Stomach (tissue), 9 donors: ENCODE measurements around the gene SPTBN5. TPM values are rescaled to one million over a fixed set of nuclear protein-coding genes. Genes with fewer than 3 reads are reported as not detected.

Source experiments
- DNase-seq, 2 donors: peaks; one replicate each; pipeline versions ENCODE4 v3.0.0 to v3.0.0-alpha.2; 2013 to 2019
- H3K27ac ChIP-seq, 5 donors: fragments of 200-600 bp in 4 of 5; sonication (generic) in 4 of 5; one replicate each; pipeline ENCODE4 v1.5.1; 2013 to 2019; ENCODE audit warnings: mild to moderate bottlenecking in 1 of 5, moderate library complexity in 1 of 5
- H3K27me3 ChIP-seq, 3 donors: fragments of 200-600 bp; sonication (generic); one replicate each; pipeline ENCODE4 v1.5.1; 2017 to 2019; ENCODE audit warnings: mixed run types in 1 of 3
- H3K36me3 ChIP-seq, 4 donors: fragments of 200-600 bp; sonication (generic); 1 replicate in 3 of 4; 2 replicates in 1 of 4; pipeline ENCODE4 v1.5.1; 2016 to 2019
- H3K4me1 ChIP-seq, 4 donors: fragments of 200-600 bp; sonication (generic); one replicate each; pipeline ENCODE4 v1.5.1; 2016 to 2019
- H3K4me3 ChIP-seq, 4 donors: fragments of 200-600 bp; sonication (generic) in 3 of 4; one replicate each; pipeline ENCODE4 v1.5.1; 2016 to 2019; ENCODE audit warnings: mild to moderate bottlenecking in 1 of 4
- H3K9me3 ChIP-seq, 4 donors: fragments of 200-600 bp; sonication (generic); one replicate each; pipeline ENCODE4 v1.5.1; 2016 to 2019
- EP300 ChIP-seq: sonication (generic); formaldehyde crosslinking; IDR thresholded peaks from one replicate; pipeline ENCODE4 v1.6.1; 2017; ENCODE audit warnings: antibody characterized with exemption
- POLR2A ChIP-seq, 4 donors: fragments of 450-650 bp; IDR thresholded peaks; one replicate each; pipeline ENCODE4 v1.6.1; 2016; ENCODE audit warnings: antibody characterized with exemption in 4 of 4, control low read depth in 2 of 4, mild to moderate bottlenecking in 1 of 4, moderate library complexity in 1 of 4
- POLR2AphosphoS5 ChIP-seq, 3 donors: sonication (generic); formaldehyde crosslinking; IDR thresholded peaks; one replicate each; pipeline ENCODE4 v1.6.1; 2016; ENCODE audit warnings: antibody characterized with exemption in 3 of 3
- WGBS, 5 donors: extraction: QIAGEN DNeasy Blood & Tissue Kit in 3 of 5; methylation state at CpG; one replicate each; pipeline versions ENCODE4 v1.1.5 to v1.1.7; 2013 to 2018; 5-methylcytosine and 5-hydroxymethylcytosine counted together
- intact Hi-C: fragments of 100-400 bp; cut with DNase I; formaldehyde crosslinking; loops from one replicate; pipeline ENCODE4 v1.15.1; 2023; ENCODE audit warnings: low total_unique reads
- polyA plus RNA-seq, 3 donors: library from polyadenylated mRNA; stranded (reverse); fragments of 200-250 nt; gene quantifications; one replicate each; pipeline ENCODE4 v1.2.3, GENCODE V29; 2013
- total RNA-seq, 5 donors: library from RNA; depleted of rRNA; stranded (reverse); fragments of >200 nt; gene quantifications; one replicate each; pipeline versions ENCODE4 v1.1.0 to v1.2.3, GENCODE V29; 2014 to 2016
- TF ChIP-seq, protein P1 (sequence below), 7 experiments: fragments of 450-650 bp in 4 of 7; fragments of 200-600 bp in 3 of 7; sonication (generic) in 3 of 7; IDR thresholded peaks; one replicate each; pipeline ENCODE4 v1.5.1; 2016 to 2019; ENCODE audit warnings: antibody characterized with exemption in 7 of 7, control low read depth in 2 of 7, mild to moderate bottlenecking in 1 of 7
- donor health status: healthy with polysubstance abuse.
- donor health status: Bipolar disorder and iron deficiency.
- donor health status: healthy.

The SPTBN5 gene
- total and polyA plus RNA-seq, 8 donors = 0.29 to 4.9 (median 2.6) TPM; not detected in 1

DNA sequence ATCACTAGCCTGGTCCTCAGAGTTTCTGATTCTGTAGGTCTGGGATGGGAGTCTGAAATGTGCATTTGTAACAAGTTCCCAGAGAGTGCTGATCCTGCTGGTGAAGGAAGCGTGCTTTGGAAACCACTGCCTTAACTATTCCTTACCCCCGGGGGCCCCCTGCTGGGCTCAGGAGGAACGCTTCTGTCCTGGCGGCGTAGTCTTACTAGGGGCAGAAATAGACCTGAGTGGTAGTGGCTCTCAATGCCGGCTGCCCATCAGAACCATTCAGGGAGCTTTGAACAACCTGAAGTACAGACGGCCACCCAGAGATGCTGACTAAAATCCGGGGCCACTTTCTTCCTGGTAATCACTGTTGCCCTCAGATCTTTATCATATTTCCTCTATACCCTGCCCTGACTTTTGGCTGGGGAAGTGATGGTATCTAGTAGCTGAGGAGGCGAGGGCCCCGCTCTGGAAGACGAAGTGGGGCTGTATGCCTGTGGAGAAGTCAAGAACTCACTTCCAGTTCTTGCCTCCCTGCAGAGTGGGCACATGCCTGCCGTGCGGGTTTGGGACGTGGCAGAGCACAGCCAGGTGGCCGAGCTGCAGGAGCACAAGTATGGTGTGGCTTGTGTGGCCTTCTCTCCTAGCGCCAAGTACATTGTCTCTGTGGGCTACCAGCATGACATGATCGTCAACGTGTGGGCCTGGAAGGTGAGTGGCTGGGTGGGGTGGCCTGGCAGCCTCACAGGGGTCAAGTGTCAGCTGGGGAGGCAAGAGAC, 82.2 kb downstream of the SPTBN5 start:
- peaks cover 31 to 60% (median 51%) of the 10 kb centered on the region in 4 donors for H3K36me3 ChIP-seq
- H3K27me3 ChIP-seq = no peaks in the 10 kb centered on the region
- 45 to 50% (median 47%) methylated on average over 15 to 18 of the region's 18 CpGs for WGBS, 5 donors
- H3K4me1 ChIP-seq = peaks cover 2 to 18% (median 6%) of the 10 kb centered on the region in 4 donors
- intact Hi-C loops = loop anchor here (5.0 kb wide), 1 partner anchor 39 kb away; the partner anchor contains the start of gene MAPKBP1
- H3K9me3 ChIP-seq = no peaks in the 10 kb centered on the region
- H3K27ac ChIP-seq = no peak overlapping the region
- DNase-seq = peak; percentile 89 to 94
- H3K4me3 ChIP-seq = no peak overlapping the region
- TF ChIP-seq POLR2A (IDR thresholded peaks at IDR 0.05) (no peak), EP300 (no peak), POLR2AphosphoS5 (IDR thresholded peaks at IDR 0.05) (peak in 1 of 3 donors; percentile 62)
- TF ChIP-seq, protein P1, sequence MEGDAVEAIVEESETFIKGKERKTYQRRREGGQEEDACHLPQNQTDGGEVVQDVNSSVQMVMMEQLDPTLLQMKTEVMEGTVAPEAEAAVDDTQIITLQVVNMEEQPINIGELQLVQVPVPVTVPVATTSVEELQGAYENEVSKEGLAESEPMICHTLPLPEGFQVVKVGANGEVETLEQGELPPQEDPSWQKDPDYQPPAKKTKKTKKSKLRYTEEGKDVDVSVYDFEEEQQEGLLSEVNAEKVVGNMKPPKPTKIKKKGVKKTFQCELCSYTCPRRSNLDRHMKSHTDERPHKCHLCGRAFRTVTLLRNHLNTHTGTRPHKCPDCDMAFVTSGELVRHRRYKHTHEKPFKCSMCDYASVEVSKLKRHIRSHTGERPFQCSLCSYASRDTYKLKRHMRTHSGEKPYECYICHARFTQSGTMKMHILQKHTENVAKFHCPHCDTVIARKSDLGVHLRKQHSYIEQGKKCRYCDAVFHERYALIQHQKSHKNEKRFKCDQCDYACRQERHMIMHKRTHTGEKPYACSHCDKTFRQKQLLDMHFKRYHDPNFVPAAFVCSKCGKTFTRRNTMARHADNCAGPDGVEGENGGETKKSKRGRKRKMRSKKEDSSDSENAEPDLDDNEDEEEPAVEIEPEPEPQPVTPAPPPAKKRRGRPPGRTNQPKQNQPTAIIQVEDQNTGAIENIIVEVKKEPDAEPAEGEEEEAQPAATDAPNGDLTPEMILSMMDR (IDR thresholded peaks at IDR 0.05) = peak in 5 of 7 experiments; percentile 70 to 90 (median 88)

DNA sequence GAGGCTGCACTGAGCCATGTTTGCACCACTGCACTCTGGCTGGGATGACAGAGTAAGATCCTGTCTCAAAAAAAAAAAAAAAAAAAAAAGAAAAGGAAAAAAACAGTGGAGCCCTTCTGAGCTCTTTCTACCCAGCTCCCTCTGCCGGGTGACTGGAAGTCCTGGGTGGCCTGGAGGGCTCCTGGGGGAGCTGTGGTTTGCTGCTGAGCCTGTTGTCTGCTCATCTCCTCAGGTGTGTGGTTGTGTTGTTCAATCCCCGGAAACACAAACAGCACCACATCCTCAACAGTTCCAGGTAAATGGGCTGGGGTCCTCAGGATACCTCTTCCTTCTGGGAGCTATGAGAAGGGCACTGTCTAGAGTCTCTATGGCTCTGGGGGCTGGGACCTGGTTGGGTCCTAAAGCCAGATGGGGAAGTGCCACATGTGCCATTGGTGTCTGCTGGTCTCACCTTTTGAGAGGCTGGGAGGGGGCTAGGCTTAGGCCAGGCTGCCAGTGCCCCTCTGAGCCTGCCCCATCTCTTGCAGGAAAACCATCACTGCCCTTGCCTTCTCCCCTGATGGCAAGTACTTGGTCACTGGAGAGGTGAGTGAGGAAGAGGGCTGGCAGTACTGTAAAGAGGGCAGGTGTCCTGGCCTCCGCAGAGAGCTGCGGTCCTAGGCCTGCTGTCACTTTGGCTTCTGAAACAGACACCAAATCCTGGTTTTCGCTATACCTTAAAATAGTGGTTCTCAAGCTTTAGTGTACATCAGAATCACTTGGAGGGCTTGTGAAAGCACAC, 83.0 kb downstream of the SPTBN5 start:
- WGBS, 5 donors = 92 to 95% (median 94%) methylated on average over 5 of the region's 5 CpGs
- H3K4me3 ChIP-seq = no peak overlapping the region
- H3K36me3 ChIP-seq = peaks cover 28 to 52% (median 43%) of the 10 kb centered on the region in 4 donors
- intact Hi-C loops = loop anchor here (5.0 kb wide), 1 partner anchor 39 kb away; the partner anchor contains the start of gene MAPKBP1
- H3K27me3 ChIP-seq = no peaks in the 10 kb centered on the region
- DNase-seq = no peak
- H3K4me1 ChIP-seq = peaks cover 3 to 25% (median 11%) of the 10 kb centered on the region in 4 donors
- no peaks in the 10 kb centered on the region for H3K9me3 ChIP-seq
- H3K27ac ChIP-seq = no peak overlapping the region
- TF ChIP-seq EP300 (no peak), POLR2A (IDR thresholded peaks at IDR 0.05) (no peak), POLR2AphosphoS5 (IDR thresholded peaks at IDR 0.05) (no peak)
- TF ChIP-seq, protein P1 (IDR thresholded peaks at IDR 0.05) = no peak

DNA sequence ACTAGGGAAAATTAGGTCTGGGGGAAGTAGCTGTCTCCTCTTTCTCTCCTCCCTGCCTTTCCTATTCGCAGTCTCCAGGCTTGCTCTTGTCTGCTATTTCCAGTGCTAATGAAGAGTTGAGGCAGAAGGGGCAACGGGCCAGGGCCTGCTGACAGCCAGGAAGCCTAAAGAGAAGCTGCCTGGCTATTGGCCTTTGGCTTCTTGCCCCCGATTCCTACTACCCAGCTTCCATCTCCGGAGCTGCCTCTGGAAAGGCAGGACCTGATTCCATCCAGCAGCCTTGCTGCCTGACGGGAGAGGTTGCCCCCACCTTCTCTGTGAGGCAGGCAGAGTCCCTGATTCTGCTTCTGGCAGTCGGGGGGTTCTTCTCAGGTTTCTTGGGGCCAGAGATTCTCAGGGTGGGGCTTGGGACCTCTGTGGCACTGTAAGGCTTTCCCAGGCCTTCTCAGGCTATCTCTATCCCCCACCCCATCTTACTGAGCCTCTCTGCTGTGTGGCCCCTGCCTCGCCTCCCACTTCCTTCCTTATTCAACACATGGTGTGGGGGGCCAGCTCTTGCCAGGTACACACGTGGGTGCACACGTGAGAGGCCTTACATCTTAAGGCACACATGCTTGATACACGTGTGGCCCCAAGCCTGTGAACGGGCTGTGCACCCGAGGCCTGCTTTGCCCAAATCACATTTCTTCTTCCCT, 84.2 kb downstream of the SPTBN5 start:
- no peaks in the 10 kb centered on the region for H3K9me3 ChIP-seq
- DNase-seq = no peak
- peaks cover 3 to 35% (median 17%) of the 10 kb centered on the region in 4 donors for H3K4me1 ChIP-seq
- TF ChIP-seq EP300 (no peak), POLR2A (IDR thresholded peaks at IDR 0.05) (no peak), POLR2AphosphoS5 (IDR thresholded peaks at IDR 0.05) (no peak)
- TF ChIP-seq, protein P1 (IDR thresholded peaks at IDR 0.05) = no peak
- peaks cover 22 to 51% (median 32%) of the 10 kb centered on the region in 4 donors for H3K36me3 ChIP-seq
- WGBS, 5 donors = 64 to 85% (median 82%) methylated on average over 9 to 12 of the region's 12 CpGs
- intact Hi-C loops = loop anchor here (5.0 kb wide), 1 partner anchor 37 kb away; the partner anchor contains the start of gene MAPKBP1
- no peak overlapping the region for H3K4me3 ChIP-seq
- H3K27ac ChIP-seq = no peak overlapping the region
- no peaks in the 10 kb centered on the region for H3K27me3 ChIP-seq

DNA sequence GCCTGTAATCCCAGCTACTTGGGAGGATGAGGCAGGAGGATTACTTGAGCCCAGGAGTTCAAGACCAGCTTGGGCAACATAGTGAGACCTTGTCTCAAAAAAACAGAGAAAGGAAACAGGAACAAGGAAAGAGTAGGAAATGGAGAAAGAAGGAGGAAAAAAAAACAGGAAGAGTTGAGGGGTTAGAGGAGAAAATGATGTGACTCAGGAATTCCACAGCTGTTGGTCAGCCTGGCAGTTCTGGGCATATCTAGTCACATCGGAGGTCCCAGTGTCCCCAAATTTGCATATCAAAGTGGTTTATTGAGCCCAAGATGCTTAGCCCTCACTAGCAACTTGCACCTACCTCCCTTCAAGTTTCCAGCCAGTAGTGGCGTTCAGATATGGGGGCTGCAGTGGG, 84.7 kb downstream of the SPTBN5 start:
- intact Hi-C loops = no loop called here
- TF ChIP-seq, protein P1 (IDR thresholded peaks at IDR 0.05) = no peak
- TF ChIP-seq POLR2A (IDR thresholded peaks at IDR 0.05) (no peak), EP300 (no peak), POLR2AphosphoS5 (IDR thresholded peaks at IDR 0.05) (no peak)

More for the DNA sequence above, 84.7 kb downstream of the SPTBN5 start:
- Histone ChIP-seq H3K9me3 (no peaks in the 10 kb centered on the region), H3K4me1 (peaks cover 3 to 40% (median 20%) of the 10 kb centered on the region in 4 donors), H3K27ac (no peak overlapping the region), H3K36me3 (peaks cover 16 to 46% (median 26%) of the 10 kb centered on the region in 4 donors), H3K27me3 (no peaks in the 10 kb centered on the region), H3K4me3 (no peak overlapping the region)
- DNase-seq = no peak
- 75 to 94% (median 82%) methylated on average over 2 of the region's 2 CpGs for WGBS, 5 donors
